PC-3 (cell line): Measurements from ENCODE around the gene ABLIM1. TPM values are rescaled to one million over a fixed set of nuclear protein-coding genes. Genes with fewer than 3 reads are reported as not detected.

Experiments
- ATAC-seq: fragments of 200-7000 bp; cut with Tn5 transposase; 2 replicates; pipeline ENCODE4 v1.9.1; 2020; ENCODE audit warnings: mild to moderate bottlenecking, moderate library complexity
- Bru-seq: library from RNA; stranded (reverse); fragments of 400-500 nt; gene quantifications from one replicate; lab custom pipeline; 2021; lab: Mats Ljungman, UMichigan
- BruChase-seq, 2 experiments: library from RNA; stranded (reverse); fragments of 400-500 nt; gene quantifications; one replicate each; lab custom pipeline; 2021; lab: Mats Ljungman, UMichigan
- BruUV-seq: library from RNA; stranded (reverse); fragments of 400-500 nt; replicated peaks from 2 replicates; lab custom pipeline; 2021; lab: Mats Ljungman, UMichigan
- CTCF ChIA-PET: fragments of 300-600 bp; sonication (Branson Sonifier 250); formaldehyde crosslinking; loops from one replicate; lab custom pipeline; 2022; ENCODE audit warnings: antibody characterized with exemption; lab: Charles Lee
- POLR2A ChIA-PET: fragments of 300-600 bp; sonication (Branson Sonifier 250); formaldehyde crosslinking; loops from one replicate; lab custom pipeline; 2022; ENCODE audit warnings: antibody characterized with exemption; ENCODE audit not compliant: unreplicated experiment; lab: Charles Lee
- DNase-seq: peaks from one replicate; pipeline ENCODE4 v3.0.0-alpha.2; 2015
- H2AFZ ChIP-seq: fragments of 300-600 bp; sonication (generic); 2 replicates; pipeline ENCODE4 v1.6.0; 2016; ENCODE audit warnings: antibody characterized with exemption, low read length
- H3F3A ChIP-seq: fragments of 300-600 bp; sonication (generic); one replicate; pipeline ENCODE4 v1.6.0; 2017; ENCODE audit warnings: antibody characterized with exemption, low read length, control low read depth, mild to moderate bottlenecking; ENCODE audit not compliant: unreplicated experiment
- H3K27ac ChIP-seq: fragments of 300-600 bp; sonication (generic); 2 replicates; pipeline ENCODE4 v1.5.1; 2016; ENCODE audit warnings: mild to moderate bottlenecking, low read length
- H3K27me3 ChIP-seq: fragments of 300-600 bp; sonication (generic); 2 replicates; pipeline ENCODE4 v1.6.1; 2016; ENCODE audit warnings: low read length, mixed read lengths
- H3K36me3 ChIP-seq: fragments of 300-600 bp; sonication (generic); 2 replicates; pipeline ENCODE4 v1.6.1; 2016; ENCODE audit warnings: low read depth, mixed run types, low read length, mixed read lengths
- H3K4me1 ChIP-seq: fragments of 300-600 bp; sonication (generic); 2 replicates; pipeline ENCODE4 v1.5.1; 2016; ENCODE audit warnings: low read length; ENCODE audit not compliant: insufficient read depth
- H3K4me2 ChIP-seq: fragments of 300-600 bp; sonication (generic); 2 replicates; pipeline ENCODE4 v1.6.0; 2016; ENCODE audit warnings: low read length
- H3K4me3 ChIP-seq: fragments of 300-600 bp; sonication (generic); 2 replicates; pipeline ENCODE4 v1.5.1; 2016; ENCODE audit warnings: mild to moderate bottlenecking, low read length, mixed read lengths
- H3K79me2 ChIP-seq: fragments of 300-600 bp; sonication (generic); 2 replicates; pipeline ENCODE4 v1.6.1; 2017; ENCODE audit warnings: low read length, mixed read lengths
- H3K9ac ChIP-seq: fragments of 300-600 bp; sonication (generic); 2 replicates; pipeline ENCODE4 v1.6.0; 2016; ENCODE audit warnings: mild to moderate bottlenecking, low read length
- H3K9me2 ChIP-seq: fragments of 300-600 bp; sonication (generic); replicated peaks from 2 replicates; pipeline ENCODE4 v1.6.1; 2016; ENCODE audit warnings: mixed run types, low read length, mixed read lengths
- H3K9me3 ChIP-seq: fragments of 300-600 bp; sonication (generic); 2 replicates; pipeline ENCODE4 v1.6.1; 2016; ENCODE audit warnings: low read length, mixed read lengths
- H4K20me1 ChIP-seq: fragments of 300-600 bp; sonication (generic); 2 replicates; pipeline ENCODE4 v1.6.1; 2016; ENCODE audit warnings: low read length, mixed read lengths
- EZH2 ChIP-seq: fragments of 300-600 bp; sonication (generic); IDR thresholded peaks from one replicate; pipeline ENCODE4 v1.6.1; 2017; ENCODE audit warnings: antibody characterized with exemption, mild to moderate bottlenecking, low read length; ENCODE audit not compliant: unreplicated experiment
- EZH2phosphoT487 ChIP-seq: fragments of 300-600 bp; sonication (generic); IDR thresholded peaks from 2 replicates; pipeline ENCODE4 v1.6.1; 2018; ENCODE audit warnings: mild to moderate bottlenecking, antibody characterized with exemption, low read length, borderline replicate concordance
- intact Hi-C: fragments of 100-400 bp; cut with micrococcal nuclease; formaldehyde crosslinking; loops from 2 replicates; pipeline ENCODE4 v1.9.0; 2023
- long read RNA-seq: library from polyadenylated mRNA; unstranded; transcript quantifications from one replicate; pipeline ENCODE4 v2.0.0, GENCODE V29; 2021; ENCODE audit not compliant: unreplicated experiment
- total RNA-seq: library from RNA; depleted of rRNA; stranded (reverse); fragments of >200 nt; gene quantifications from 2 replicates; pipeline ENCODE4 v1.2.3, GENCODE V29; 2014; rRNA removed
- TF ChIP-seq, protein P1 (sequence below): fragments of 300-600 bp; sonication (generic); conservative IDR thresholded peaks from 2 replicates; pipeline ENCODE4 v1.5.1; 2017; ENCODE audit warnings: antibody characterized with exemption, low read depth, mild to moderate bottlenecking, low read length

ABLIM1 gene
- total RNA-seq (12.3 and 13.8 TPM in 2 replicates), Bru-seq, nascent RNA (percentile 44 among the genes with signal in this experiment), BruChase-seq, experiment 1, labeled RNA remaining after a 6-hour chase (percentile 45 among the genes with signal in this experiment), BruChase-seq, experiment 2, labeled RNA remaining after a 2-hour chase (percentile 42 among the genes with signal in this experiment)
- long read RNA-seq, partial matches to known transcripts: 1 of 28 reads
- long read RNA-seq, other reads (novel, unspliced or antisense): 27 of 28 reads

GRCh38 chr10:114658175-114658574 lies at the start of gene ABLIM1:
ABLIM1 (minus strand) TSS chr10:114658275; CDS start chr10:114658200, 75 bp downstream.
- no TSS peak for BruUV-seq
- intact Hi-C loops: no loop called here

GRCh38 chr10:114706458-114707055 lies 48.5 kb upstream of the ABLIM1 start:
- Histone ChIP-seq H4K20me1 (no peaks in the 10 kb centered on the region), H2AFZ (no peak overlapping the region), H3K27me3 (no peaks in the 10 kb centered on the region), H3K27ac (no peak overlapping the region), H3K9me3 (no peaks in the 10 kb centered on the region), H3K4me1 (peaks cover 19% of the 10 kb centered on the region), H3K9ac (no peak overlapping the region), H3F3A (no peaks in the 10 kb centered on the region), H3K36me3 (no peaks in the 10 kb centered on the region), H3K4me2 (no peak overlapping the region), H3K79me2 (no peaks in the 10 kb centered on the region), H3K4me3 (no peak overlapping the region), H3K9me2 (no peaks in the 10 kb centered on the region)
- POLR2A ChIA-PET: no interaction called here
- ATAC-seq: no peak
- BruUV-seq: no TSS peak
- intact Hi-C loops: no loop called here
- CTCF ChIA-PET: no interaction called here
- no peak for DNase-seq
- TF ChIP-seq EZH2 (no peak), EZH2phosphoT487 (no peak)
- TF ChIP-seq, protein P1, sequence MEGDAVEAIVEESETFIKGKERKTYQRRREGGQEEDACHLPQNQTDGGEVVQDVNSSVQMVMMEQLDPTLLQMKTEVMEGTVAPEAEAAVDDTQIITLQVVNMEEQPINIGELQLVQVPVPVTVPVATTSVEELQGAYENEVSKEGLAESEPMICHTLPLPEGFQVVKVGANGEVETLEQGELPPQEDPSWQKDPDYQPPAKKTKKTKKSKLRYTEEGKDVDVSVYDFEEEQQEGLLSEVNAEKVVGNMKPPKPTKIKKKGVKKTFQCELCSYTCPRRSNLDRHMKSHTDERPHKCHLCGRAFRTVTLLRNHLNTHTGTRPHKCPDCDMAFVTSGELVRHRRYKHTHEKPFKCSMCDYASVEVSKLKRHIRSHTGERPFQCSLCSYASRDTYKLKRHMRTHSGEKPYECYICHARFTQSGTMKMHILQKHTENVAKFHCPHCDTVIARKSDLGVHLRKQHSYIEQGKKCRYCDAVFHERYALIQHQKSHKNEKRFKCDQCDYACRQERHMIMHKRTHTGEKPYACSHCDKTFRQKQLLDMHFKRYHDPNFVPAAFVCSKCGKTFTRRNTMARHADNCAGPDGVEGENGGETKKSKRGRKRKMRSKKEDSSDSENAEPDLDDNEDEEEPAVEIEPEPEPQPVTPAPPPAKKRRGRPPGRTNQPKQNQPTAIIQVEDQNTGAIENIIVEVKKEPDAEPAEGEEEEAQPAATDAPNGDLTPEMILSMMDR: no peak

More at GRCh38 chr10:114658175-114658574, at the start of gene ABLIM1:
- Histone ChIP-seq H3K4me2 (no peak within 1 kb of the TSS), H3K27ac (no peak within 1 kb of the TSS), H3K9me2 (no peaks in the 10 kb centered on the region), H3K4me3 (no peak within 1 kb of the TSS), H2AFZ (no peak within 1 kb of the TSS), H4K20me1 (no peaks in the 10 kb centered on the region), H3K4me1 (peaks cover 12% of the 10 kb centered on the region), H3K36me3 (no peaks in the 10 kb centered on the region), H3K9me3 (no peaks in the 10 kb centered on the region), H3F3A (no peaks in the 10 kb centered on the region), H3K27me3 (no peaks in the 10 kb centered on the region), H3K9ac (no peak within 1 kb of the TSS), H3K79me2 (no peaks in the 10 kb centered on the region)
- DNase-seq (no peak), ATAC-seq (no peak)
- TF ChIP-seq, protein P1: no peak
- TF ChIP-seq EZH2: no peak
- CTCF ChIA-PET: no interaction called here
- POLR2A ChIA-PET: no interaction called here

DNA sequence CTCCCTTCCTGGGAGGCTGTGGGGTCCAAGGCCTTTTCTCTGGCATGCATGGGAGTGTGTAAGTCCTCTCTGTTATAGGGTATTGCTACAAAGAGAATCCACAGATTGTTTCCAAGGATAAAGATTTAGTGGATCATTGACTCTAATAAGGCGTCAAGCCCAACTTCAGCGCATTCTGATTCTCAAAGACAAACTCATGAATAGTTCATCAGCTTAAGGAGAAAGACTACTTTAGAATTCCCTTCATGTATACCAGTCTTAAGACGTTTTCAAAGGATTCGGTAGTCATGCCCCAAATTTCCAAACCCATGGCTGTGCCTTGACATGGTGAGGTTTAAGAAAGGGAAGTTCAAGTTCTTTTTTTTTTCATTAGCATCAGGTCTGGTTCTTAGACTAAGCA lies 46.6 kb upstream of the ABLIM1 start:
- POLR2A ChIA-PET: no interaction called here

More for the DNA sequence above, 46.6 kb upstream of the ABLIM1 start:
- no peaks in the 10 kb centered on the region for H3K9me2 ChIP-seq
- no peak overlapping the region for H3K9ac ChIP-seq
- BruUV-seq: no TSS peak
- H3K4me2 ChIP-seq: no peak overlapping the region
- H3K4me3 ChIP-seq: no peak overlapping the region
- no peaks in the 10 kb centered on the region for H4K20me1 ChIP-seq
- H3K9me3 ChIP-seq: no peaks in the 10 kb centered on the region
- ATAC-seq (no peak), DNase-seq (no peak)
- TF ChIP-seq EZH2: no peak
- TF ChIP-seq, protein P1: no peak
- TF ChIP-seq EZH2phosphoT487: no peak
- no peaks in the 10 kb centered on the region for H3K36me3 ChIP-seq
- no peaks in the 10 kb centered on the region for H3F3A ChIP-seq
- intact Hi-C loops: no loop called here
- no peaks in the 10 kb centered on the region for H3K79me2 ChIP-seq
- no peak overlapping the region for H3K27ac ChIP-seq
- H2AFZ ChIP-seq: no peak overlapping the region
- peaks cover 17% of the 10 kb centered on the region for H3K4me1 ChIP-seq
- no peaks in the 10 kb centered on the region for H3K27me3 ChIP-seq
- CTCF ChIA-PET: no interaction called here
